Kidney (tissue), 14 donors: ENCODE data around the gene BEST1. TPM values are rescaled to one million over a fixed set of nuclear protein-coding genes. Genes with fewer than 3 reads are reported as not detected.

Experiments used
- DNase-seq, 5 donors: peaks; one replicate each; pipeline ENCODE4 v3.0.0-alpha.2; 2013 to 2020
- FAIRE-seq: peaks from 2 replicates; lab custom pipeline; 2012; peaks lifted over from hg19 to GRCh38; lab: Jason Lieb, UNC
- H3K27ac ChIP-seq, 2 donors: one replicate each; pipeline ENCODE4 v1.7.0; 2013; ENCODE audit warnings: low read depth in 2 of 2, low read length in 2 of 2, inconsistent platforms in 1 of 2
- H3K27me3 ChIP-seq: one replicate; pipeline ENCODE4 v1.7.1; 2013; ENCODE audit warnings: low read length, inconsistent platforms; ENCODE audit not compliant: control insufficient read depth, insufficient read depth
- H3K36me3 ChIP-seq, 3 donors: one replicate each; pipeline versions ENCODE4 v1.7.0 to v1.7.1; 2013; ENCODE audit warnings: low read length in 3 of 3, control low read depth in 1 of 3, inconsistent platforms in 1 of 3; ENCODE audit not compliant: insufficient read depth in 3 of 3, control insufficient read depth in 2 of 3
- H3K4me1 ChIP-seq, 3 donors: one replicate each; pipeline versions ENCODE4 v1.7.0 to v1.7.1; 2013; ENCODE audit warnings: low read length in 3 of 3, inconsistent platforms in 1 of 3, low read depth in 1 of 3; ENCODE audit not compliant: control insufficient read depth in 2 of 3, insufficient read depth in 2 of 3
- H3K4me3 ChIP-seq, 3 donors: one replicate each; pipeline versions ENCODE4 v1.7.0 to v1.8.1; 2013; ENCODE audit warnings: low read length in 3 of 3, control low read depth in 1 of 3, inconsistent platforms in 1 of 3
- H3K9ac ChIP-seq, 3 donors: one replicate each; pipeline versions ENCODE4 v1.7.0 to v1.7.1; 2013; ENCODE audit warnings: low read length in 3 of 3, control low read depth in 1 of 3, inconsistent platforms in 1 of 3
- H3K9me3 ChIP-seq, 3 donors: one replicate each; pipeline versions ENCODE4 v1.7.0 to v1.7.1; 2013; ENCODE audit warnings: low read length in 3 of 3, control low read depth in 1 of 3, inconsistent platforms in 1 of 3; ENCODE audit not compliant: control insufficient read depth in 2 of 3, insufficient read depth in 1 of 3
- intact Hi-C: fragments of 100-400 bp; cut with DNase I; formaldehyde crosslinking; loops from one replicate; pipeline ENCODE4 v1.11.1; 2022
- polyA plus RNA-seq: library from polyadenylated mRNA; stranded (reverse); fragments of 350-450 nt; fragmentation: Illumina TruSeq; extraction: RNeasy Lipid Tissue Mini Kit (QIAGEN cat#74804); gene quantifications from one replicate; pipeline ENCODE4 v1.2.3, GENCODE V29; 2014; ENCODE audit warnings: low read depth, low replicate concordance; ENCODE audit not compliant: insufficient read depth
- total RNA-seq: library from RNA; stranded (reverse); fragmentation: NEBNext Ultra II Directional; extraction: Animal tissue kit (Norgen Biotek cat#: 25700); gene quantifications from one replicate; pipeline ENCODE4 v1.2.1, GENCODE V29; 2021
- TF ChIP-seq, protein P1 (sequence below): IDR thresholded peaks from 3 replicates; pipeline ENCODE4 v1.5.1; 2012; ENCODE audit warnings: mild to moderate bottlenecking, moderate library complexity, borderline replicate concordance; ENCODE audit not compliant: insufficient read depth; ENCODE audit errors: extremely low read depth
- donor health status: control.
- donor health status: control.
- donor health status: control.
- donor health status: control.
- donor health status: control.
- donor health status: DM: yes; HTN: yes; CAD: no.
- donor health status: Normal renal cell carcinoma (clear cell type).

The BEST1 gene
- total and polyA plus RNA-seq, 2 donors from 2014 or later: 0.62 to 7.1 TPM

DNA sequence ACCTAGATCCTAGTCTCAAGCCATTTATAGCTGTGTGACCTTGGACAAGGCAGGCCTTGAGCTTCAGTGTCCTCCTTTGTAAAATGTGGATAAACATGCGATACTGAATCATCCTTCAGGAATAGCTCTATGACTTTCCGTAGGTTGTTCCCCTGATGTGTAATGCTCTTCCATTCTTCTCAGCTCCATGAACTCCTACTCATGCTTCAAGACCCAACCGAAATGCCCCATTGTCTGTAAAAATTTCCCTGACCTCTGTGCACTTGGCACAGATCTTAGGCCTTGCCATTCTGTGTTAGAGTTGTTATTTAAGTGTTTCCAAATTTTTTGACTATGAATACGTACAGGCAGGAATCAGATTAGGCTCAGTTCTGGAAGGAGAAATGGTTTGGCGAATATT lies 3.3 kb upstream of the BEST1 start:
- Histone ChIP-seq H3K36me3 (no peaks in the 10 kb centered on the region), H3K4me1 (peaks cover 0 to 7% (median 3%) of the 10 kb centered on the region in 3 donors), H3K4me3 (no peak overlapping the region), H3K9me3 (no peaks in the 10 kb centered on the region), H3K27me3 (no peaks in the 10 kb centered on the region), H3K27ac (no peak overlapping the region), H3K9ac (no peak overlapping the region)
- FAIRE-seq: no peak
- DNase-seq: no peak
- TF ChIP-seq, protein P1, sequence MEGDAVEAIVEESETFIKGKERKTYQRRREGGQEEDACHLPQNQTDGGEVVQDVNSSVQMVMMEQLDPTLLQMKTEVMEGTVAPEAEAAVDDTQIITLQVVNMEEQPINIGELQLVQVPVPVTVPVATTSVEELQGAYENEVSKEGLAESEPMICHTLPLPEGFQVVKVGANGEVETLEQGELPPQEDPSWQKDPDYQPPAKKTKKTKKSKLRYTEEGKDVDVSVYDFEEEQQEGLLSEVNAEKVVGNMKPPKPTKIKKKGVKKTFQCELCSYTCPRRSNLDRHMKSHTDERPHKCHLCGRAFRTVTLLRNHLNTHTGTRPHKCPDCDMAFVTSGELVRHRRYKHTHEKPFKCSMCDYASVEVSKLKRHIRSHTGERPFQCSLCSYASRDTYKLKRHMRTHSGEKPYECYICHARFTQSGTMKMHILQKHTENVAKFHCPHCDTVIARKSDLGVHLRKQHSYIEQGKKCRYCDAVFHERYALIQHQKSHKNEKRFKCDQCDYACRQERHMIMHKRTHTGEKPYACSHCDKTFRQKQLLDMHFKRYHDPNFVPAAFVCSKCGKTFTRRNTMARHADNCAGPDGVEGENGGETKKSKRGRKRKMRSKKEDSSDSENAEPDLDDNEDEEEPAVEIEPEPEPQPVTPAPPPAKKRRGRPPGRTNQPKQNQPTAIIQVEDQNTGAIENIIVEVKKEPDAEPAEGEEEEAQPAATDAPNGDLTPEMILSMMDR: no peak
- intact Hi-C loops: loop anchor here (5.0 kb wide), 1 partner anchor 45 kb away; no protein-coding TSS in a partner anchor

DNA sequence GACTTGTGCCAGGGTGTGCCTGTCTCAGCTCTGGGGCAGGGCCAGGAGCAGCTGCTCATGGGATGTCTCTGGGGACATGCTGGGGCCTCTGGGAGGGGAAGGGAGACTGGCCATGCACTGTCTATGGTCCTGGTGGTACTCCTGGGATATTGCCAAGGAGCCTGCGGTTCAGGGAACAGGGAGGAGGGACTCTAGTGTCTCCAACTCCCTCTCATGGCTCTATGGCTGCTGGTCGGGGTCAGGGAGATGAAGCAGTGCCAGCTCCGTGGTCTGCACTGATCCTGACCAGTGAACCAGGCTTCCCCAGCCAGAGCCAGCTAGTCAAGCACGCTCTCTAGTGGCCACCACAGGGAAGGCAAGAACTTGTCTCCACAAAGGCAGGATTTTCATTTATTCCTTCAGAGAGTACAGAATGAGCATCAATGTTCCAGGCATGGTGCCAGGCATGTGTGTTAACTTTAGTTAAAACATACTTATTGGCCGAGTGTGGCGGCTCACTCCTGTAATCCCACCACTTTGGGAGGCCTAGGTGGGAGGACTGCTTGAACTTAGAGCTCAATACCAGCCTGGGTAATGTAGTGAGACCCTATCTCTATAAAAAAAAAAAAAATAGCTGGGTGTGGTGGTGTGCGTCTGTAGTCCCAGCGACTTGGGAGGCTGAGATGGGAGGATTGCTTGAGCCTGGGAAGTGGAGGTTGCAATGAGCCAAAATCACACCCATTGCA lies 2.5 kb upstream of the BEST1 start:
- H3K9me3 ChIP-seq: no peaks in the 10 kb centered on the region
- H3K4me3 ChIP-seq: no peak overlapping the region
- H3K36me3 ChIP-seq: no peaks in the 10 kb centered on the region
- no peak for FAIRE-seq
- H3K9ac ChIP-seq: no peak overlapping the region
- intact Hi-C loops: loop anchor here (5.0 kb wide), 1 partner anchor 45 kb away; no protein-coding TSS in a partner anchor
- peak; percentile 89 to 94 (median 91) for DNase-seq
- no peak overlapping the region for H3K27ac ChIP-seq
- H3K4me1 ChIP-seq: peaks cover 0 to 7% (median 3%) of the 10 kb centered on the region in 3 donors
- no peaks in the 10 kb centered on the region for H3K27me3 ChIP-seq
- TF ChIP-seq, protein P1: peak; percentile 97

DNA sequence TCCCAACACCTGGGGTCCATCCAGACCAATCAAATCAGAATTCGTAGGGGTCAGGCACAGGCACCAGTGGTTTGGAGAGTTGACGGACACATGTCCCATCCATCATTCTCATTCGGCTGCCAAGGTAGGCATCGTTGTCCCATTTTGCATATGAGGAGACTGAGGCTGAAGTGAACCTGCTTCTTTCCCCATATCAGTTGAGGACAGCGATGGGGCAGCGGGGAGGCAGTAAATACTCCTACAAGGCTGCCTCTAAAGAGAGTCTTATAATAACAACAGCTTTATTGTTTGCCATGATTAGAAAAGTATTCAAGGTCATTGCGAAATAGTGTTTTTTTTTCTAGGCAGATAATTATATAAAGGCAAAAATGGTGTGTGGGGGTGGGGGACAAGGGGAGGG lies 1.6 kb upstream of the BEST1 start:
- TF ChIP-seq, protein P1: no peak
- intact Hi-C loops: loop anchor here (5.0 kb wide), 1 partner anchor 46 kb away; no protein-coding TSS in a partner anchor
- H3K9ac ChIP-seq: no peak overlapping the region
- peaks cover 0 to 7% (median 3%) of the 10 kb centered on the region in 3 donors for H3K4me1 ChIP-seq
- no peak for DNase-seq
- no peak overlapping the region for H3K27ac ChIP-seq
- H3K9me3 ChIP-seq: no peaks in the 10 kb centered on the region
- no peaks in the 10 kb centered on the region for H3K36me3 ChIP-seq
- H3K27me3 ChIP-seq: no peaks in the 10 kb centered on the region
- no peak overlapping the region for H3K4me3 ChIP-seq
- FAIRE-seq: no peak
